Measurements from ENCODE around the gene SMG6.
A peak's percentile ranks its signal among the peaks of the same experiment; 100 is the strongest.

Gene SMG6

GRCh38 chr17:2239170-2239551 is 64.4 kb downstream of the SMG6 start:
- H3K27me3 ChIP-seq (ENCODE audit: control insufficient read depth, insufficient read depth, low read length) = no peaks in the 10 kb centered on the region
- peak overlapping the region; percentile 75 for H3K9ac ChIP-seq (ENCODE audit: low read depth, low read length)
- no peak overlapping the region for H3K4me3 ChIP-seq (ENCODE audit: low read length)
- H3K36me3 ChIP-seq (ENCODE audit: insufficient read depth, low read length) = peaks cover 12% of the 10 kb centered on the region
- peak overlapping the region; percentile 79 for H3K4me2 ChIP-seq (ENCODE audit: low read length)
- H3K9me3 ChIP-seq (replicated peaks; ENCODE audit: low read length) = no peaks in the 10 kb centered on the region
- peaks cover 61% of the 10 kb centered on the region for H3K4me1 ChIP-seq (ENCODE audit: control insufficient read depth, insufficient read depth, low read length)

GRCh38 chr17:2238432-2239169 is 65.0 kb downstream of the SMG6 start:
- peak overlapping the region; percentile 79 for H3K4me2 ChIP-seq (ENCODE audit: low read length)
- H3K9me3 ChIP-seq (replicated peaks; ENCODE audit: low read length) = no peaks in the 10 kb centered on the region
- H3K9ac ChIP-seq (ENCODE audit: low read depth, low read length) = peak overlapping the region; percentile 75
- no peaks in the 10 kb centered on the region for H3K27me3 ChIP-seq (ENCODE audit: control insufficient read depth, insufficient read depth, low read length)
- H3K36me3 ChIP-seq (ENCODE audit: insufficient read depth, low read length) = peaks cover 12% of the 10 kb centered on the region
- H3K4me3 ChIP-seq (ENCODE audit: low read length) = peak overlapping the region; percentile 59
- H3K4me1 ChIP-seq (ENCODE audit: control insufficient read depth, insufficient read depth, low read length) = peaks cover 60% of the 10 kb centered on the region

- Histone ChIP-seq H3K36me3 (ENCODE audit: insufficient read depth, low read length) (peaks cover 8% of the 10 kb centered on the region), H3K4me3 (ENCODE audit: low read length) (no peak overlapping the region), H3K4me1 (ENCODE audit: control insufficient read depth, insufficient read depth, low read length) (peaks cover 61% of the 10 kb centered on the region), H3K9me3 (replicated peaks; ENCODE audit: low read length) (no peaks in the 10 kb centered on the region), H3K9ac (ENCODE audit: low read depth, low read length) (peak overlapping the region; percentile 75), H3K4me2 (ENCODE audit: low read length) (peak overlapping the region; percentile 79), H3K27me3 (ENCODE audit: control insufficient read depth, insufficient read depth, low read length) (no peaks in the 10 kb centered on the region)
Observed at GRCh38 chr17:2237950-2238349, 65.6 kb downstream of the SMG6 start.

- H3K9me3 ChIP-seq (replicated peaks; ENCODE audit: low read length) = no peaks in the 10 kb centered on the region
- H3K4me3 ChIP-seq (ENCODE audit: low read length) = no peak overlapping the region
- H3K27me3 ChIP-seq (ENCODE audit: control insufficient read depth, insufficient read depth, low read length) = no peaks in the 10 kb centered on the region
- peak overlapping the region; percentile 75 for H3K9ac ChIP-seq (ENCODE audit: low read depth, low read length)
- peaks cover 4% of the 10 kb centered on the region for H3K36me3 ChIP-seq (ENCODE audit: insufficient read depth, low read length)
- peaks cover 65% of the 10 kb centered on the region for H3K4me1 ChIP-seq (ENCODE audit: control insufficient read depth, insufficient read depth, low read length)
- peak overlapping the region; percentile 79 for H3K4me2 ChIP-seq (ENCODE audit: low read length)
Observed at GRCh38 chr17:2237521-2237921, 66.1 kb downstream of the SMG6 start.

- no peak overlapping the region for H3K9ac ChIP-seq (ENCODE audit: low read depth, low read length)
- peaks cover 4% of the 10 kb centered on the region for H3K36me3 ChIP-seq (ENCODE audit: insufficient read depth, low read length)
- peaks cover 65% of the 10 kb centered on the region for H3K4me1 ChIP-seq (ENCODE audit: control insufficient read depth, insufficient read depth, low read length)
Observed at GRCh38 chr17:2235792-2236366, 67.7 kb downstream of the SMG6 start.

GRCh38 chr17:2235265-2235664 is 68.3 kb downstream of the SMG6 start:
- H3K4me1 ChIP-seq (ENCODE audit: control insufficient read depth, insufficient read depth, low read length) = peaks cover 65% of the 10 kb centered on the region
- H3K4me3 ChIP-seq (ENCODE audit: low read length) = no peak overlapping the region
- H3K9ac ChIP-seq (ENCODE audit: low read depth, low read length) = no peak overlapping the region
- peaks cover 4% of the 10 kb centered on the region for H3K36me3 ChIP-seq (ENCODE audit: insufficient read depth, low read length)
- H3K4me2 ChIP-seq (ENCODE audit: low read length) = no peak overlapping the region
- no peaks in the 10 kb centered on the region for H3K27me3 ChIP-seq (ENCODE audit: control insufficient read depth, insufficient read depth, low read length)
- H3K9me3 ChIP-seq (replicated peaks; ENCODE audit: low read length) = no peaks in the 10 kb centered on the region

More at GRCh38 chr17:2235792-2236366, 67.7 kb downstream of the SMG6 start:
- Histone ChIP-seq H3K4me2 (ENCODE audit: low read length) (no peak overlapping the region), H3K4me3 (ENCODE audit: low read length) (no peak overlapping the region), H3K9me3 (replicated peaks; ENCODE audit: low read length) (no peaks in the 10 kb centered on the region), H3K27me3 (ENCODE audit: control insufficient read depth, insufficient read depth, low read length) (no peaks in the 10 kb centered on the region)

- peaks cover 47% of the 10 kb centered on the region for H3K4me1 ChIP-seq (ENCODE audit: control insufficient read depth, insufficient read depth, low read length)
- H3K9ac ChIP-seq (ENCODE audit: low read depth, low read length) = peak overlapping the region; percentile 66
- no peaks in the 10 kb centered on the region for H3K9me3 ChIP-seq (replicated peaks; ENCODE audit: low read length)
- no peaks in the 10 kb centered on the region for H3K27me3 ChIP-seq (ENCODE audit: control insufficient read depth, insufficient read depth, low read length)
- H3K4me3 ChIP-seq (ENCODE audit: low read length) = peak overlapping the region; percentile 44
- peak overlapping the region; percentile 61 for H3K4me2 ChIP-seq (ENCODE audit: low read length)
- peaks cover 4% of the 10 kb centered on the region for H3K36me3 ChIP-seq (ENCODE audit: insufficient read depth, low read length)
Observed at GRCh38 chr17:2233441-2233947, 70.1 kb downstream of the SMG6 start.

GRCh38 chr17:2232244-2232638 is 71.3 kb downstream of the SMG6 start:
- no peaks in the 10 kb centered on the region for H3K9me3 ChIP-seq (replicated peaks; ENCODE audit: low read length)
- peak overlapping the region; percentile 66 for H3K9ac ChIP-seq (ENCODE audit: low read depth, low read length)
- peaks cover 4% of the 10 kb centered on the region for H3K36me3 ChIP-seq (ENCODE audit: insufficient read depth, low read length)
- peak overlapping the region; percentile 61 for H3K4me2 ChIP-seq (ENCODE audit: low read length)
- no peak overlapping the region for H3K4me3 ChIP-seq (ENCODE audit: low read length)
- H3K4me1 ChIP-seq (ENCODE audit: control insufficient read depth, insufficient read depth, low read length) = peaks cover 35% of the 10 kb centered on the region
- H3K27me3 ChIP-seq (ENCODE audit: control insufficient read depth, insufficient read depth, low read length) = no peaks in the 10 kb centered on the region

- no peaks in the 10 kb centered on the region for H3K27me3 ChIP-seq (ENCODE audit: control insufficient read depth, insufficient read depth, low read length)
- no peak overlapping the region for H3K4me3 ChIP-seq (ENCODE audit: low read length)
- H3K36me3 ChIP-seq (ENCODE audit: insufficient read depth, low read length) = peaks cover 4% of the 10 kb centered on the region
- no peak overlapping the region for H3K4me2 ChIP-seq (ENCODE audit: low read length)
- H3K4me1 ChIP-seq (ENCODE audit: control insufficient read depth, insufficient read depth, low read length) = peaks cover 33% of the 10 kb centered on the region
- H3K9me3 ChIP-seq (replicated peaks; ENCODE audit: low read length) = no peaks in the 10 kb centered on the region
- no peak overlapping the region for H3K9ac ChIP-seq (ENCODE audit: low read depth, low read length)
Observed at GRCh38 chr17:2230877-2231276, 72.7 kb downstream of the SMG6 start.

GRCh38 chr17:2227025-2227699 is 76.4 kb downstream of the SMG6 start:
- no peaks in the 10 kb centered on the region for H3K36me3 ChIP-seq (ENCODE audit: insufficient read depth, low read length)
- H3K4me1 ChIP-seq (ENCODE audit: control insufficient read depth, insufficient read depth, low read length) = peaks cover 24% of the 10 kb centered on the region
- H3K9ac ChIP-seq (ENCODE audit: low read depth, low read length) = no peak overlapping the region
- no peaks in the 10 kb centered on the region for H3K9me3 ChIP-seq (replicated peaks; ENCODE audit: low read length)
- no peaks in the 10 kb centered on the region for H3K27me3 ChIP-seq (ENCODE audit: control insufficient read depth, insufficient read depth, low read length)
- H3K4me2 ChIP-seq (ENCODE audit: low read length) = no peak overlapping the region
- H3K4me3 ChIP-seq (ENCODE audit: low read length) = no peak overlapping the region

- H3K9ac ChIP-seq (ENCODE audit: low read depth, low read length) = no peak overlapping the region
Observed at GRCh38 chr17:2223617-2223927, 80.0 kb downstream of the SMG6 start.

More at GRCh38 chr17:2223617-2223927, 80.0 kb downstream of the SMG6 start:
- no peak overlapping the region for H3K4me2 ChIP-seq (ENCODE audit: low read length)
- H3K4me3 ChIP-seq (ENCODE audit: low read length) = no peak overlapping the region
- H3K36me3 ChIP-seq (ENCODE audit: insufficient read depth, low read length) = no peaks in the 10 kb centered on the region
- H3K9me3 ChIP-seq (replicated peaks; ENCODE audit: low read length) = no peaks in the 10 kb centered on the region
- no peaks in the 10 kb centered on the region for H3K27me3 ChIP-seq (ENCODE audit: control insufficient read depth, insufficient read depth, low read length)
- H3K4me1 ChIP-seq (ENCODE audit: control insufficient read depth, insufficient read depth, low read length) = peaks cover 9% of the 10 kb centered on the region

Data from skeletal muscle satellite cell (primary cell).